ENCODE results near the gene CTSC.

Gene CTSC

DNA sequence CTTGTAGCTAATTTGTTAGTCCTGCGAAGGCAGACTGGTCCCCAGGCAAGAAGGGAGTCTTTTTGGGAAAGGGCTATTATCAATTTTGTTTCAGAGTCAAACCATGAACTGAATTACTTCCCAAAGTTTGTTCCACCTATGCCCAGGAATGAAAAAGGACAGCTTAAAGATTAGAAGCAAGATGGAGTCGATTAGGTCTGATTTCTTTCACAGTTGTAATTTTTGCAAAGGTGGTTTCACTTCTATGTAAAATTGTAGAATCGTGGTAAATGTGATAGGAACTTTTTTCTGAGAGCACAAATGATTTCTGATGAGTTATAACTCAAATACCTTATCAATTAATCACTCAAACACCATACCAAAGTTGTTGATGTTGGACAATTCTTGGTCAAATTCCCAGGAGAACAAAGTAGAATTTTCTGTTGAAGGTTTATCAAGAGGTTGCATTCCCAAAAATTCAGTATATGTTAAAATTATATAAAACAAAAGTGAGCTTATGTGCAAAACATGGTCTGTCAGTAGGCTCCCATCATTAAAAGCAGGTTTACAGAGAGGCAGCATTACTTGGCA, 2.9 kb upstream of the CTSC start:
- Histone ChIP-seq H3K4me1 (ENCODE audit: low read length) (peaks cover 67% of the 10 kb centered on the region), H2AFZ (ENCODE audit: low read depth, low read length) (no peak overlapping the region), H3K9me3 (ENCODE audit: insufficient read depth, low read length) (no peaks in the 10 kb centered on the region), H3K36me3 (replicated peaks; ENCODE audit: low read depth, low read length) (peaks cover 11% of the 10 kb centered on the region), H4K20me1 (ENCODE audit: insufficient read depth, low read length) (peaks cover 6% of the 10 kb centered on the region), H3K9ac (ENCODE audit: low read length) (no peak overlapping the region), H3K79me2 (ENCODE audit: low read length) (peaks cover 75% of the 10 kb centered on the region), H3K4me2 (ENCODE audit: low read length) (no peak overlapping the region), H3K4me3 (ENCODE audit: low read length) (no peak overlapping the region), H3K27me3 (ENCODE audit: low read depth, low read length) (no peaks in the 10 kb centered on the region), H3K27ac (ENCODE audit: low read length) (no peak overlapping the region)
- TF ChIP-seq EZH2phosphoT487 (IDR thresholded peaks at IDR 0.05; ENCODE audit: low read depth): no peak
- TF ChIP-seq, protein P1, sequence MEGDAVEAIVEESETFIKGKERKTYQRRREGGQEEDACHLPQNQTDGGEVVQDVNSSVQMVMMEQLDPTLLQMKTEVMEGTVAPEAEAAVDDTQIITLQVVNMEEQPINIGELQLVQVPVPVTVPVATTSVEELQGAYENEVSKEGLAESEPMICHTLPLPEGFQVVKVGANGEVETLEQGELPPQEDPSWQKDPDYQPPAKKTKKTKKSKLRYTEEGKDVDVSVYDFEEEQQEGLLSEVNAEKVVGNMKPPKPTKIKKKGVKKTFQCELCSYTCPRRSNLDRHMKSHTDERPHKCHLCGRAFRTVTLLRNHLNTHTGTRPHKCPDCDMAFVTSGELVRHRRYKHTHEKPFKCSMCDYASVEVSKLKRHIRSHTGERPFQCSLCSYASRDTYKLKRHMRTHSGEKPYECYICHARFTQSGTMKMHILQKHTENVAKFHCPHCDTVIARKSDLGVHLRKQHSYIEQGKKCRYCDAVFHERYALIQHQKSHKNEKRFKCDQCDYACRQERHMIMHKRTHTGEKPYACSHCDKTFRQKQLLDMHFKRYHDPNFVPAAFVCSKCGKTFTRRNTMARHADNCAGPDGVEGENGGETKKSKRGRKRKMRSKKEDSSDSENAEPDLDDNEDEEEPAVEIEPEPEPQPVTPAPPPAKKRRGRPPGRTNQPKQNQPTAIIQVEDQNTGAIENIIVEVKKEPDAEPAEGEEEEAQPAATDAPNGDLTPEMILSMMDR (IDR thresholded peaks at IDR 0.05; ENCODE audit: low read depth, low read length): no peak

DNA sequence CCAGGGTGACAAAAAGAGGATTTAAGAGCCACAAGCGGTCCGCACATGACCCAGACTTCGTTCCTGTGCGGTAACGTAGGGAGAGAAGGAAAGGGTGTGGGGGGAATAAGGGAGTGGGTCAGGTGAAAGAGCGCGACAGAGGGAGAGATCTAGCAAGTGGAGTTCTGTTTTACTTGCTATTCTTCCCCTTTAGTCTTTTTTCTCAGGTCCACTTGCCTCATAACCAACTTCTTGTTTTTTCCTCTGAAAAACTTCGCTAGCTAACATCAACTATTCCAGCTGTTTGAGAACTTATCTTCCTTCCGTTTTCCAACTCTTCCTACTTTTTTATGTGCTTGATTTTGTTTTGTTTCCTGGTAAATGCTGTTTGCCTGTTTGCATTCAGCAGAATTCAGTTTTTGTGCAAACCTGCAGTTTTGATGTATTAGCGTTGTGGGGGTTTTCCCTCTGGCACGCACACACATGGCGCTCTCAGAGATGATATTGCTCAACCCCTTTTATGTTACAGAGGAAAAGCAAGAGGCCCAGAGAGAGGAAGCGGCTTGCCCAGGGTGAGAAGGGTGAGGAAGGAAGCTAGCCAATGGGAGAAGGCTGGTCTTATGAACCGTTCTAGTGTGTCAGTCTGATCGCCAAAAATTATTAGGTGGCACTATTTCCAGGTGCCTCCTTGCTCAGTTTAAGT, 592 bp upstream of the CTSC start:
- Histone ChIP-seq H3K36me3 (replicated peaks; ENCODE audit: low read depth, low read length) (peaks cover 33% of the 10 kb centered on the region), H3K27me3 (ENCODE audit: low read depth, low read length) (no peaks in the 10 kb centered on the region), H4K20me1 (ENCODE audit: insufficient read depth, low read length) (peaks cover 27% of the 10 kb centered on the region), H3K27ac (ENCODE audit: low read length) (peak overlapping the region; percentile 94), H3K4me3 (ENCODE audit: low read length) (peak overlapping the region; percentile 93), H3K79me2 (ENCODE audit: low read length) (peaks cover 80% of the 10 kb centered on the region), H3K9me3 (ENCODE audit: insufficient read depth, low read length) (no peaks in the 10 kb centered on the region), H3K4me2 (ENCODE audit: low read length) (peak overlapping the region; percentile 87), H3K9ac (ENCODE audit: low read length) (peak overlapping the region; percentile 98), H3K4me1 (ENCODE audit: low read length) (peaks cover 59% of the 10 kb centered on the region), H2AFZ (ENCODE audit: low read depth, low read length) (peak overlapping the region; percentile 33)
- TF ChIP-seq EZH2phosphoT487 (IDR thresholded peaks at IDR 0.05; ENCODE audit: low read depth): no peak
- TF ChIP-seq, protein P1 (IDR thresholded peaks at IDR 0.05; ENCODE audit: low read depth, low read length): no peak

DNA sequence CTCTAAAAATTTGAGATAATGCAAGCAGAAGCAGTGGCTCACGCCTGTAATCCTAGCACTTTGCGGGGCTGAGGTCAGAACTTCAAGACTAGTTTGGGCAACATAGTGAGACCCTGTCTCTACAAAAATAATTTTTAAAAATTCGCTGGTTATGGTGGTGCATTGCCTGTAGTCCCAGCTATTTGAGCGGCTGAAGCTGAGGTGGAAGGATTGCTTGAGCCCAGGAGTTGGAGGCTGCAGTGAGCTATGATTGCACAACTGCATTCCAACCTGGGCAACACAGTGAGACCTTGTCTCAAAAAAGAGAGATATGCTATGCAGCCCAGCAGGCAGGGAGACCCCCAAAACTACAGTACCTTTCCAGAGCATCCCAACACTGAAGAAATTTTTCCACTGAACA, 2.3 kb downstream of the CTSC start:
- H3K4me1 ChIP-seq (ENCODE audit: low read length): peaks cover 61% of the 10 kb centered on the region
- TF ChIP-seq, protein P1 (IDR thresholded peaks at IDR 0.05; ENCODE audit: low read depth, low read length): no peak
- no peak for TF ChIP-seq EZH2phosphoT487 (IDR thresholded peaks at IDR 0.05; ENCODE audit: low read depth)
- peak overlapping the region; percentile 93 for H3K4me3 ChIP-seq (ENCODE audit: low read length)
- peak overlapping the region; percentile 94 for H3K27ac ChIP-seq (ENCODE audit: low read length)
- H3K9ac ChIP-seq (ENCODE audit: low read length): peak overlapping the region; percentile 98
- peak overlapping the region; percentile 82 for H3K4me2 ChIP-seq (ENCODE audit: low read length)
- H3K27me3 ChIP-seq (ENCODE audit: low read depth, low read length): no peaks in the 10 kb centered on the region
- H3K9me3 ChIP-seq (ENCODE audit: insufficient read depth, low read length): no peaks in the 10 kb centered on the region
- H3K79me2 ChIP-seq (ENCODE audit: low read length): peaks cover 98% of the 10 kb centered on the region
- peaks cover 60% of the 10 kb centered on the region for H3K36me3 ChIP-seq (replicated peaks; ENCODE audit: low read depth, low read length)
- H2AFZ ChIP-seq (ENCODE audit: low read depth, low read length): no peak overlapping the region
- H4K20me1 ChIP-seq (ENCODE audit: insufficient read depth, low read length): peaks cover 54% of the 10 kb centered on the region

DNA sequence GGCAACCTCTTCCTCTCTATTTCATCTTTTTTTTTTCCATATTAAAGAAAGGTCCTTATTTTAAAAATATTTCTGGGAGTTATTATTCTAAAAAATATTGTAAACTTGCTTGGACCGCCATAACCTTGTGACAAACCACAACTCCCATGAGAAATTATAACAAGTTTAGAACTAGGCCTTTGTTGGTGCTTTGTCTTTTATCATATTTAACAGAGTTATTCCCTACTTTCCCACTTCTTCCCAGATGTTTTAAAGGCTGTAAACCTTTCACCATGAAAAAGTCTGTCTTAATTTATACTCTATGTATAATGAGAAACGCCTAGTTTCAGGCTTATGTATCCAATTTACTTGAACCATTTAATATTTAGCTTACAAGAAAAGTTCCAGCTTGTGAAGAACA, 3.7 kb downstream of the CTSC start:
- Histone ChIP-seq H3K4me3 (ENCODE audit: low read length) (peak overlapping the region; percentile 93), H3K27me3 (ENCODE audit: low read depth, low read length) (no peaks in the 10 kb centered on the region), H3K9me3 (ENCODE audit: insufficient read depth, low read length) (no peaks in the 10 kb centered on the region), H3K4me1 (ENCODE audit: low read length) (peaks cover 61% of the 10 kb centered on the region), H3K79me2 (ENCODE audit: low read length) (peaks cover 100% of the 10 kb centered on the region), H3K4me2 (ENCODE audit: low read length) (peak overlapping the region; percentile 82), H3K36me3 (replicated peaks; ENCODE audit: low read depth, low read length) (peaks cover 72% of the 10 kb centered on the region), H3K9ac (ENCODE audit: low read length) (peak overlapping the region; percentile 98), H4K20me1 (ENCODE audit: insufficient read depth, low read length) (peaks cover 66% of the 10 kb centered on the region), H3K27ac (ENCODE audit: low read length) (peak overlapping the region; percentile 94), H2AFZ (ENCODE audit: low read depth, low read length) (no peak overlapping the region)
- TF ChIP-seq EZH2phosphoT487 (IDR thresholded peaks at IDR 0.05; ENCODE audit: low read depth): no peak
- TF ChIP-seq, protein P1 (IDR thresholded peaks at IDR 0.05; ENCODE audit: low read depth, low read length): no peak

Data from OCI-LY3 (cell line).